ENCODE results near the gene PANK4.
A peak's percentile ranks its signal among the peaks of the same experiment; 100 is the strongest.
"Not testable (repeated sequence)": the region's sequence is repeated elsewhere in the genome, so short reads cannot be mapped to it uniquely, and the experiment has no call there.

PANK4 gene

GRCh38 chr1:2525920-2526823 is at the start of gene PANK4:
Gene PANK4 (minus strand): TSS chr1:2526596. CDS start chr1:2526587, 9 bp downstream.
- peaks cover 36% of the 10 kb centered on the region for H3K4me1 Mint-ChIP-seq
- H3K27me3 Mint-ChIP-seq (ENCODE audit: low read depth) = peaks cover 41% of the 10 kb centered on the region
- peak in 2 of 3 experiments; percentile 19 to 21 for TF ChIP-seq CTCF (IDR thresholded peaks at IDR 0.05; ENCODE audit: unreplicated experiment in 3 of 3)
- H3K4me3 Mint-ChIP-seq = peak within 1 kb of the TSS; percentile 90 to 99 (median 97)
- H3K36me3 Mint-ChIP-seq (ENCODE audit: low read depth) = peaks cover 10% of the 10 kb centered on the region
- H3K27ac Mint-ChIP-seq = peak within 1 kb of the TSS; percentile 96 to 99 (median 96)
- H3K9me3 Mint-ChIP-seq = no peaks in the 10 kb centered on the region

- no peak for TF ChIP-seq CTCF (IDR thresholded peaks at IDR 0.05; ENCODE audit: unreplicated experiment in 3 of 3)
- H3K36me3 Mint-ChIP-seq (ENCODE audit: low read depth) = peaks cover 4% of the 10 kb centered on the region
- H3K27me3 Mint-ChIP-seq (ENCODE audit: low read depth) = peaks cover 4% of the 10 kb centered on the region
- H3K27ac Mint-ChIP-seq = no peak overlapping the region
- no peak overlapping the region for H3K4me3 Mint-ChIP-seq
- H3K4me1 Mint-ChIP-seq = peaks cover 7% of the 10 kb centered on the region
- H3K9me3 Mint-ChIP-seq = peaks cover 17% of the 10 kb centered on the region
Observed at GRCh38 chr1:2574350-2574749, 48.0 kb upstream of the PANK4 start.

- Mint-ChIP-seq H3K27ac (no peak overlapping the region), H3K4me1 (no peaks in the 10 kb centered on the region), H3K9me3 (peaks cover 17% of the 10 kb centered on the region), H3K36me3 (ENCODE audit: low read depth) (peaks cover 4% of the 10 kb centered on the region), H3K27me3 (ENCODE audit: low read depth) (peaks cover 4% of the 10 kb centered on the region), H3K4me3 (no peak overlapping the region)
- no peak for TF ChIP-seq CTCF (IDR thresholded peaks at IDR 0.05; ENCODE audit: unreplicated experiment in 3 of 3)
Observed at GRCh38 chr1:2573250-2573920, 47.0 kb upstream of the PANK4 start.

- Mint-ChIP-seq H3K4me1 (no peaks in the 10 kb centered on the region), H3K27me3 (ENCODE audit: low read depth) (peaks cover 4% of the 10 kb centered on the region), H3K27ac (no peak overlapping the region), H3K9me3 (peaks cover 17% of the 10 kb centered on the region), H3K4me3 (no peak overlapping the region), H3K36me3 (ENCODE audit: low read depth) (peaks cover 4% of the 10 kb centered on the region)
- no peak for TF ChIP-seq CTCF (IDR thresholded peaks at IDR 0.05; ENCODE audit: unreplicated experiment in 3 of 3)
Observed at GRCh38 chr1:2571348-2571747, 45.0 kb upstream of the PANK4 start.

- Mint-ChIP-seq H3K9me3 (peaks cover 17% of the 10 kb centered on the region), H3K4me1 (no peaks in the 10 kb centered on the region), H3K4me3 (no peak overlapping the region), H3K27me3 (ENCODE audit: low read depth) (peaks cover 13% of the 10 kb centered on the region), H3K27ac (no peak overlapping the region), H3K36me3 (ENCODE audit: low read depth) (peaks cover 4% of the 10 kb centered on the region)
- no peak for TF ChIP-seq CTCF (IDR thresholded peaks at IDR 0.05; ENCODE audit: unreplicated experiment in 3 of 3)
Observed at GRCh38 chr1:2570332-2570731, 43.9 kb upstream of the PANK4 start.

GRCh38 chr1:2569703-2570102 is 43.3 kb upstream of the PANK4 start:
- not testable (repeated sequence) for H3K4me1 Mint-ChIP-seq; H3K36me3 Mint-ChIP-seq (ENCODE audit: low read depth); H3K4me3 Mint-ChIP-seq; H3K27ac Mint-ChIP-seq
- peaks cover 17% of the 10 kb centered on the region for H3K9me3 Mint-ChIP-seq
- H3K27me3 Mint-ChIP-seq (ENCODE audit: low read depth) = peaks cover 16% of the 10 kb centered on the region
